HG03520 (cell line): ENCODE results near the gene CCDC167.

Source experiments
- ATAC-seq: cut with Tn5 transposase; IDR thresholded peaks from one replicate; pipeline ENCODE4 v1.9.1; 2021; ENCODE audit warnings: mild to moderate bottlenecking, moderate library complexity; ENCODE audit not compliant: unreplicated experiment

Gene CCDC167

GRCh38 chr6:37490536-37491170, 9.0 kb downstream of the CCDC167 start:
- no peak for ATAC-seq

- no peak for ATAC-seq
Measured at GRCh38 chr6:37489697-37490336, 9.9 kb downstream of the CCDC167 start.

- no peak for ATAC-seq
Measured at GRCh38 chr6:37488476-37488875, 11.2 kb downstream of the CCDC167 start.

GRCh38 chr6:37487591-37488380, 11.9 kb downstream of the CCDC167 start:
- no peak for ATAC-seq

GRCh38 chr6:37486121-37486839, 13.4 kb downstream of the CCDC167 start:
- ATAC-seq: no peak

GRCh38 chr6:37485291-37485702, 14.4 kb downstream of the CCDC167 start:
- no peak for ATAC-seq

DNA sequence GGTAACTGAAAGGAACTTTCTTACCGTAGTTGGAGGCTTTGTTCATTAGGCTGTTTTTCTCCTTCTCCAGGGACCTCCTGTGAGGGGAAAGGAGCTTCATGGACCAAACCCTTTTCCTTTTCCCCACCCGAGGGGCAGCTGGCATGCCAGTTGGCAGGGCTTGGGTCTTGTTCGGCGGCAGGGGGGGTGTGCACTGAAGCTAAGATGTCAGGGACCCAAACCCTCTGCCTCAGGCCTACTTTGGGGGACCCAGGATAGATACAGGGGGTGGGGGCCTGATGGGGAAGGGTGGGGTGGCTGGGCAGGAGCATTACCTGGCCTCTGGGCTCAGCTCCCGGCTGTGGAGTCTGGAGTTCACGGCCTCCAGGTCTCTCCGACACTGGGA, 14.9 kb downstream of the CCDC167 start:
- ATAC-seq: no peak

GRCh38 chr6:37483917-37484785, 15.5 kb downstream of the CCDC167 start:
- peak; percentile 58 for ATAC-seq

DNA sequence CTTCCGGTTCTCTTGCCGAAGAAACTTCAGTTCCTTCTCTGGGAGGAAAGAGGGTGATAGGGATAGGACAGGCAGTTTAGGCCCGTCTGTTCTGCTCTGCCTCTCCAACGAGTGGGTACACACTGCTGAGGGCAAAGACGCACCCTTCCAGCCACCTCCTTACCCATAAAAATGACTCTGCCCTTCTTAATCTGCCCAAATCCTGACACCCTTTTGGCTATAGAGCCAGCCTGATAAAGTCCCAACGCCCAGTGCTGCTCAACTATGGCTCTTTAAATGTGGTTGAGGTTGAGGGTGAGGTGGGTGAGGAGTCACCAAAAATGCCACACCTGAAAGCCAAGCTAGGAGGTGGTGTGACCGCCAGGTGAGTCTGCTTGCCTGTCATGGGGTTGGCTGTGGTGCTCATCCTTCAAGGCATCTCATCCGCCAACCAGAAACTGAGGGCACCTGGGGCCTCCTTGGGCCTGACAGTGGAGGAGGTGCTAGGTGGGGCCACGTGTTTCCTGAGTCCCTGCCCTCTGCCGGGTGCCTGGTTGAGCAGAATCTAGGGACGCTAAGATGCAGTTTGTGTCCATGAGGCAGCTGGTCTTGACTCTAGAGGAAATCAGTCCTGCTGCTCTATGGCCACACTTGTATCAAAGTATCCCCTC, 16.3 kb downstream of the CCDC167 start:
- ATAC-seq: no peak

DNA sequence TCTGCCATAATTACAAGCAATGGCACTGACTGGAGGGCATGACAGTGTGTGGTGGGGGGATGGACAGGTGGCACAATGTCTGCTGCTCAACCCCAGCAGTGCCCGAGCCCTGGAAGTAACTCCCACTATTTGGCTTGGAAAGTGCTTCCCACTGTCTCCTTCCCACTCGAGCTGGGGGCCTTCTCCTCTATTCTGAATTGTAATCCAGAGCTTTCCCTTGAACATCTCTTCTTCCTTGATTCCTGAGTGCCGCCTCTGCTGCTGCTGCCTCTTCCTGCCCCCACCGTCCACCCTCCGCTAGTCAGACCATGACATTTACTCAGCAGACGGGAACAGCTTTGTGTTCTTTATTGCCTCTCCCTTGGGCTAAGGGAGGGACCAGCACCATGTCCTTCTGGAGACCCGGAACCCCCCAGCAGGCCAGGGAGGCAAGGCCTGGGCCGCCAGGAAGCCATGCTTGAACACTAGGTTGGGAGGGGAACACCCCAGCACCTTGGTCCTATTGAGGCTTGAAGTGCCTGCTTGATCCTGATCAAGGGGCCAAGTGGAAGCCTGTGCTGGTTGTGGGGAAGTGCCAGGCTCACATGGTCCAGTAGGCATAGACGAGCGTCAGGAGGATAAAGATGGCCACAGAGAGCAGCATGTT, 17.0 kb downstream of the CCDC167 start:
- ATAC-seq: no peak

- no peak for ATAC-seq
Measured at GRCh38 chr6:37481711-37482605, 17.7 kb downstream of the CCDC167 start.

- ATAC-seq: no peak
Measured at GRCh38 chr6:37480951-37481534, 18.6 kb downstream of the CCDC167 start.

DNA sequence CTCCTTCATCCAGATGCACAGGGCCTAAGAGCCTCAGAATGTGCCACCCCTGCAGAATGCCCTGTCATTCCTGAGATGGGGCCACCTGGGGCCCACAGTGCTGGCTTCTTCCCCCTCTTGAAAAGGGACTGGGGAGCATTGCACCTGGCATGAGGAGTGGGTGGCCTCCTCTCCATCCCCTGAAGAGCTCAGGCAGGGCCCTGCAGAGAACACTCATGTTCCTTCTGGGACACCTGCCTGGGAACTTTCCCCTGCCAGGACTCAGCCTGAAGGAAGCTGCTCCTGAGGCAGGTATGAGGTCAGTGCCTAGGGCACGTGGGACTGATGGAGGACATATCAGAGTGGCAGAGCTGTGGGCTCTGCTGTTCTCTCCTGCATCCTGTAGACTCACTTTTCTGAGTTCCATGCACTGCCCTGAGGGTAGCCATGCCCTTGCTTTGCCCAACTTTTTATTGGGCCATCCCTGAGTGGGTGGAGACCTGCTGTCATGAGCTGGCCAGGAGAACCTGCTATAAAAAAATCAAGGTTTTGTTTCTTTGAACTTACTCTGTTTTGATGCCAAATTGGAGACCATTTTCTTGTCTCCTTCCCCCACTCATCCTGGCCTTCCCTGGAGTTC, 19.5 kb downstream of the CCDC167 start:
- no peak for ATAC-seq

DNA sequence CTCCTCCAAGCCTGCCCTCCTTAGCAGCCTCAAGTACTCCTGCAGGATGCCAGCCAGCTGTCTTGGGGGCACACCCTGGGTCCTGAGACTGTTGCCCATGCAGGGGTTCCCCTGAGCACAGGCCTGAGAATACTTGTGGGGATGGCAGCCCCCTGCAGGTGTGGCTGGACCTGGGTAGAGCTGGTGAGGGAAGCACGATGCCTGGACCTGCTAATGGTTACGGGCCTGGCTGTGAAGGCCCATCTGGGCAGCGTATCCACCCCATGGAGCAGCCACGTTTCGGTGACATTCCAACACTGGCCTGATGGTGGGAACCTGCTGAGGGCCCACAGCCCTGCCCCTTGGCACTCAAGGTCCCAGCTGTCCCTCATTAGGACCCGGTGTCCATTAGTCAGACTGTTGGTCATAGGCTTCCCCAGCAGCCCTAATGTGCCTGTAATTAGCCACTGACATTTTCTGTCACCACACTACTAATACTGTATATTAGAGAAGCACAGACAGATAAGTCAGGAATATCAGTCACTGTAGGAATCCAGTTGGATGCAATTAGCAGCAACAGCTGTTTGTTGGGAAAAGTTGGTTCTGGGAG, 20.3 kb downstream of the CCDC167 start:
- ATAC-seq: no peak

DNA sequence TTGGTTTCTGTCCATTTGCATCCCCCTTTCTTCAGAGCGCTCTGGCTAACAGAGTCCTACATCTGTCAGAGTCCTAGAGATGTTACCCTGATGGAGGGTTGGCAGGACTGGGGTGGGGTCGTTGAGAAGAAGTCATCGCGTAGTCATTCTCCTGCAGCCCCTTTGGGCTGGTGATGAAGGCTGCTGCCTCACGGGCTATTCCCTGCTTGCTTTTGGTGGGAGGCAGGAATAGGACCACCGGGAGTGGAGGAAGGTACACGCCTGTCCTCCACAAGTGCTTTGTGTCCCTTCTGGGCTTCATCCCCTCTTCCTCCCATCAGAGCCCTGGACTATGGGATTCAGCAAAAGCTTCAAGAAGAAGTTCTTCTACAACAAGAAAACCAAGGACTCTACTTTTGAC, 20.9 kb downstream of the CCDC167 start:
- no peak for ATAC-seq

DNA sequence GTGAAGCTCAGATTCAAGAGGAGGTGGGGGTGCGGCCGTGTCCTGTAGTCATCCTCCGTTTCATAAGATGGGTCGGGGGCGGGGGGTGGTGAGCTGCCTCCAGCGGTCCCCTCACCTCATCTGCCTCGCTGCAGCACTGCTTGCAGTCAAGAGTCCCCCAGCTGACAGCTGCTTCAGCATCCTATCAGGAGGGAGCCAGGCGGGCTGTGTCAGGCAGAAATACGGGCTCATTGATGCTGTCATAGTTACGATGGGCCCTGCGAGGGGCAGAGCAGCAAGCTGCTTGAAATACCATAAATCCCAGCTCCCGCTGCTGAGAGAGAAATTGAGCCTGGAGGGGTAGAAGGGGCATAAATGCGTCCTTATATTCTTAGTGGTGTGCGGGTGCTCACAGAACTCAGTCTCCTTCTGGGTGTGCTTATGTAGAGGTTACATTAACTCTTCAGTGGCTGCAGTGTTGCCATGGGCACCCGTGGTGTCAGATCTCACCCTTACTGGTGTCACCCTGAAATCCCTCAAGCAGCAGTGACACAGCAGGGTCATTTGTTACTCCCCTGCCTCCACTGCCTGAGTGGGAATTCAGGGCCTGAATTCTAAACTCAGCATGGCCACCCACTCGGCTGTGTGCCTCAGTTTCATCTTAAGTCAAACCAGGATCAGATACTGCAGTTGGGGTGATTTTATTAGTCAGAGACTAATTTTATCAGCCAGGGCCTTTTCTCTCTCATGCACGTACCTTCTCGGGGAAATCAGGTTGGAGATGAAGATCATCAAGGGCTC, 21.8 kb downstream of the CCDC167 start:
- no peak for ATAC-seq

DNA sequence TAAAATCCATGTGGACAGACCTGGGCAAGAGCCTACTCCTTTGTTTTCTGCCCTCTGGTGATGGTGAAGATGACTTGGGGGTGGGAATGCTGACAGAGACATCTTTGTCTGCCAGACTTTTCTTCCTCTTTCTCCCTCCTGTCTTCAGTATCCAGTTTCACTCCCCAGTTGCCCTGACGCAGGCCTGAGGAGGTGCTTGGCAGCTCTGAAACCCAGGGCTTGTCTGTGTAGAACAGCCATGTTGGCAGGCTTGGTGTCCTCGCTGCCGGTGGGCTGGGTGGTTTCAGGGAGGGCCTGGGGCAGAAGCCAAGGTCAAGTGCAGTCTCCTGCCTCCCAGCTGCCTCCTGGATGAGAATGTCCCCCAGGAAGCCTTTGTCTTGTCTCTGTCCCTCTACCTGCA, 22.5 kb downstream of the CCDC167 start:
- ATAC-seq: no peak
